Upper lobe of left lung (tissue), 6 donors: ENCODE results near the gene UNC5C. TPM values are rescaled to one million over a fixed set of nuclear protein-coding genes. Genes with fewer than 3 reads are reported as not detected.

ENCODE experiments used
- ATAC-seq, 2 donors: fragments of 200-7000 bp; cut with Tn5 transposase; one replicate each; pipeline ENCODE4 v1.9.1; 2022; ENCODE audit warnings: mild to moderate bottlenecking in 2 of 2, moderate library complexity in 2 of 2; ENCODE audit not compliant: low FRiP score in 2 of 2
- DNase-seq, 2 donors: peaks; one replicate each; pipeline ENCODE4 v3.0.0-alpha.2; 2019 to 2020
- H3K27ac ChIP-seq, 4 donors: fragments of 200-600 bp; sonication (generic); one replicate each; pipeline ENCODE4 v1.5.1; 2016 to 2019
- H3K27me3 ChIP-seq, 4 donors: fragments of 200-600 bp; sonication (generic); one replicate each; pipeline ENCODE4 v1.5.1; 2017 to 2019
- H3K36me3 ChIP-seq, 4 donors: fragments of 200-600 bp; sonication (generic); one replicate each; pipeline ENCODE4 v1.5.1; 2016 to 2019
- H3K4me1 ChIP-seq, 4 donors: fragments of 200-600 bp; sonication (generic); one replicate each; pipeline ENCODE4 v1.5.1; 2018 to 2019
- H3K4me3 ChIP-seq, 4 donors: fragments of 200-600 bp; sonication (generic); one replicate each; pipeline ENCODE4 v1.5.1; 2017 to 2019; ENCODE audit warnings: mild to moderate bottlenecking in 2 of 4, moderate library complexity in 1 of 4
- H3K9me3 ChIP-seq, 4 donors: fragments of 200-600 bp; sonication (generic); one replicate each; pipeline ENCODE4 v1.5.1; 2018 to 2019
- CTCF ChIP-seq, 6 experiments: fragments of 450-650 bp in 4 of 6; fragments of 200-600 bp in 2 of 6; sonication (generic) in 2 of 6; IDR thresholded peaks; one replicate each; pipeline ENCODE4 v1.5.1; 2016 to 2019; ENCODE audit warnings: antibody characterized with exemption in 6 of 6
- EP300 ChIP-seq, 4 donors: sonication (generic); formaldehyde crosslinking; IDR thresholded peaks; one replicate each; pipeline ENCODE4 v1.5.1; 2017; ENCODE audit warnings: antibody characterized with exemption in 4 of 4, control low read depth in 2 of 4
- POLR2A ChIP-seq, 4 donors: fragments of 450-650 bp; IDR thresholded peaks; one replicate each; pipeline ENCODE4 v1.5.1; 2016 to 2017; ENCODE audit warnings: antibody characterized with exemption in 4 of 4, mild to moderate bottlenecking in 2 of 4
- POLR2AphosphoS5 ChIP-seq, 2 donors: sonication (generic); formaldehyde crosslinking; IDR thresholded peaks; one replicate each; pipeline ENCODE4 v1.5.1; 2017; ENCODE audit warnings: antibody characterized with exemption in 2 of 2
- WGBS, 2 donors: methylation state at CpG; one replicate each; pipeline ENCODE4 v1.1.5; 2017 to 2018; 5-methylcytosine and 5-hydroxymethylcytosine counted together
- total RNA-seq, 6 donors: library from RNA; depleted of rRNA in 4 of 6; stranded (reverse); fragments of >200 nt in 4 of 6; gene quantifications; one replicate each; pipeline versions ENCODE4 v1.1.0 to v1.2.1, GENCODE V29; 2016 to 2021
- donor health status: DM: no; HTN: no; CAD: no; lungs with moderate emphysema.
- donor health status: DM: no; HTN: yes; CAD: no; lungs with severe emphysema.

Gene UNC5C
- total RNA-seq, 6 donors from 2014 or later = 1.8 to 14.7 (median 3.2) TPM

DNA sequence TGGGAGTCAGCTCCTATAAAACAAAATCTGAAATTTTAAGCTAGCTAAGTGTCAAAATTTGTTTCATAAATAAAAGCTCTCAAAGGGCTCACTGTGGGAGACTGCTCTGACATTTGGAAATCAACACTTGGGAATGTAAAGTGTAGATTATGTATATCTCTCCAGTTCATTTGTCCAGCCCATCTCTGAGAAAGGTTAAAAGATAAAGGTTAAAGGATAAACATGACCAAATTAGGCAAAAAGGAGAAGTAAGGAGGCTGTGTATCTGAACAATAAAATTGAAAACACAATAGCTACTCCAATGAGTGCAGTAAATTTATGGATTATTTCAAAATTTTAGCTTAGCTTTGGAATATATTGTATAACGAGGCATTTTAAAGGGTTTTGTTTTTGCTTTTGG, 304.9 kb downstream of the UNC5C start:
- Histone ChIP-seq H3K27ac (no peak overlapping the region), H3K9me3 (no peaks in the 10 kb centered on the region), H3K27me3 (no peaks in the 10 kb centered on the region), H3K4me1 (no peaks in the 10 kb centered on the region), H3K36me3 (no peaks in the 10 kb centered on the region), H3K4me3 (no peak overlapping the region)
- DNase-seq (no peak), ATAC-seq (no peak)
- WGBS, 2 donors = 82 to 85% methylated on average over 1 of the region's 1 CpG
- TF ChIP-seq POLR2A (IDR thresholded peaks at IDR 0.05) (no peak), CTCF (IDR thresholded peaks at IDR 0.05) (no peak), POLR2AphosphoS5 (IDR thresholded peaks at IDR 0.05) (no peak), EP300 (IDR thresholded peaks at IDR 0.05) (no peak)

DNA sequence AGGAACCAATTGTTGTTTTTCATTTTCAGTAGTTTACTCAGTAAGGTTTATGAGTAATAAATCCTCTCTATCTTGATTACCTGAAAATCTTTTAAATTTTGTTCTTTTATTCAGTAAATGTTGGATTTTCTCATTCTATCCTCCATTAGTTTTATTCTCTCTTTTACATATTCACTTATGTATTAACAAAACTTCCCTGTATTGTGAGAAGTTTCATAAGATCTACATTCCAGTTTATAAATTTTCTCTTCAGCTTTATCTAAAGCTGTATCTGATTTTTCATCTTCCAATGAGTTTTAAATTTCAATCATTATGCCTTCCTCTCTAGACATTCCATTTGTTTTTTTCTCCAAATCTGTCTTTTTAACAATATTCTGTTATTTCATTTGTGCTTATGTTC, 310.2 kb downstream of the UNC5C start:
- H3K4me1 ChIP-seq = no peaks in the 10 kb centered on the region
- ATAC-seq = no peak
- no peaks in the 10 kb centered on the region for H3K27me3 ChIP-seq
- no peak overlapping the region for H3K27ac ChIP-seq
- no peaks in the 10 kb centered on the region for H3K36me3 ChIP-seq
- TF ChIP-seq EP300 (IDR thresholded peaks at IDR 0.05) (no peak), POLR2A (IDR thresholded peaks at IDR 0.05) (no peak), POLR2AphosphoS5 (IDR thresholded peaks at IDR 0.05) (no peak), CTCF (IDR thresholded peaks at IDR 0.05) (no peak)
- no peaks in the 10 kb centered on the region for H3K9me3 ChIP-seq
- H3K4me3 ChIP-seq = no peak overlapping the region
- DNase-seq = no peak

- Histone ChIP-seq H3K4me3 (no peak overlapping the region), H3K27ac (no peak overlapping the region), H3K4me1 (no peaks in the 10 kb centered on the region), H3K27me3 (no peaks in the 10 kb centered on the region), H3K36me3 (no peaks in the 10 kb centered on the region), H3K9me3 (no peaks in the 10 kb centered on the region)
- DNase-seq = no peak
- TF ChIP-seq POLR2AphosphoS5 (IDR thresholded peaks at IDR 0.05) = no peak
- no peak for TF ChIP-seq POLR2A (IDR thresholded peaks at IDR 0.05)
- no peak for TF ChIP-seq CTCF (IDR thresholded peaks at IDR 0.05)
- TF ChIP-seq EP300 (IDR thresholded peaks at IDR 0.05) = no peak
- 63 to 69% methylated on average over 7 of the region's 7 CpGs for WGBS, 2 donors
- ATAC-seq = no peak
These were observed 316.2 kb downstream of the UNC5C start for GRCh38 chr4:95232358-95233156.

- no peaks in the 10 kb centered on the region for H3K27me3 ChIP-seq
- DNase-seq (no peak), ATAC-seq (no peak)
- no peak overlapping the region for H3K4me3 ChIP-seq
- TF ChIP-seq CTCF (IDR thresholded peaks at IDR 0.05) = no peak
- no peak for TF ChIP-seq POLR2A (IDR thresholded peaks at IDR 0.05)
- no peak for TF ChIP-seq POLR2AphosphoS5 (IDR thresholded peaks at IDR 0.05)
- no peak for TF ChIP-seq EP300 (IDR thresholded peaks at IDR 0.05)
- no peaks in the 10 kb centered on the region for H3K4me1 ChIP-seq
- no peaks in the 10 kb centered on the region for H3K36me3 ChIP-seq
- H3K27ac ChIP-seq = no peak overlapping the region
- no peaks in the 10 kb centered on the region for H3K9me3 ChIP-seq
These were observed 317.1 kb downstream of the UNC5C start for GRCh38 chr4:95231681-95232080.

- ATAC-seq = no peak
- no peak for DNase-seq
- Histone ChIP-seq H3K27ac (no peak overlapping the region), H3K27me3 (no peaks in the 10 kb centered on the region), H3K36me3 (no peaks in the 10 kb centered on the region), H3K9me3 (no peaks in the 10 kb centered on the region), H3K4me1 (no peaks in the 10 kb centered on the region), H3K4me3 (no peak overlapping the region)
- TF ChIP-seq CTCF (IDR thresholded peaks at IDR 0.05) = no peak
- TF ChIP-seq POLR2AphosphoS5 (IDR thresholded peaks at IDR 0.05) = no peak
- no peak for TF ChIP-seq POLR2A (IDR thresholded peaks at IDR 0.05)
- no peak for TF ChIP-seq EP300 (IDR thresholded peaks at IDR 0.05)
- 90 to 93% methylated on average over 6 of the region's 6 CpGs for WGBS, 2 donors
These were observed 322.9 kb downstream of the UNC5C start for GRCh38 chr4:95225849-95226248.
